NB4 (cell line): ENCODE data around the gene GREB1.

Experiments
- POLR2A ChIP-seq: IDR thresholded peaks from 2 replicates; pipeline ENCODE4 v1.6.1; 2011; ENCODE audit warnings: mild to moderate bottlenecking; ENCODE audit not compliant: insufficient read length; ENCODE audit errors: extremely low read depth
- TF ChIP-seq, protein P1 (sequence below): IDR thresholded peaks from one replicate; pipeline ENCODE4 v1.5.1; 2012; ENCODE audit warnings: low read depth, low read length

DNA sequence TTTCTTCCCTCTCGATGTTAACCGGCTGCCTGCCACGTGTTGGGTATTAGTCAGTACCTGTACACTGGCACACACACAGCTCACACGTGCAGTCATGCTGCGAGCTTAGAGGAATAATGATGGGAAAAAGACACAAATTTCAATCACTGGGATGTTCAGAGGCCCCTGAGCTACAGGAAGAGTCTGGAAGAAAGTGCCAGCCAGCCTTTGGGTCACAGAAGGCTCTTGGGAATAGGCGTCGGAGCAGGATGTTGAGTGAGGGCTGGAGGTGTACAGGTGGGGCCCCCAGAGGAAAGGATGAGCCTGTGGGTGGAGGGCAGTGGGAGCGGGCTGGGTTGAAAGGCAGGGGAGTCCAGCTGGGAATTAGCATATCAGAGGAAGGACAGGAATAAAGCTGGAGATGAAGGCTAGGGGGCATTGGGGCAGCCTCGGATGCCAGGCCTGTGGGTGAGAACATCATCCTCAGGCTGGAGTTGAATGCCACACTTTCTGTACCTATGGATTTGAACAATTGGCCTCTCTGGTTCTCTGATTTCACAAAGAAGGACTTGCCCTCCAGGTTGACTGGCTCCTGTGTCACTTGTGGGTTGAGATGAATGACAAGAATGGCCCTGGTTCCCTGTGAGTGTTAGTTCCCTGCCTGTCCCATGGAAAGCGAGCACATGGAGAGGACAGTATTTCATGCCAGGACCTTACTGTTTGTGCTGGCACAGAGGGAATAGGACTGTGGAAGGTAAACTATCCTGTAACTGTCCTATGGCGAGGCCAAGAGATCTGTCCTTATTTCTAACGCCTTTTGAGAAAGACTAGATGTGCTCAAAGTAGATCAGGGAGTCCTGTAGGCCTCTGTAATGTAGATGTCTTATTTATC is 40.6 kb downstream of the GREB1 start:
- TF ChIP-seq, protein P1, sequence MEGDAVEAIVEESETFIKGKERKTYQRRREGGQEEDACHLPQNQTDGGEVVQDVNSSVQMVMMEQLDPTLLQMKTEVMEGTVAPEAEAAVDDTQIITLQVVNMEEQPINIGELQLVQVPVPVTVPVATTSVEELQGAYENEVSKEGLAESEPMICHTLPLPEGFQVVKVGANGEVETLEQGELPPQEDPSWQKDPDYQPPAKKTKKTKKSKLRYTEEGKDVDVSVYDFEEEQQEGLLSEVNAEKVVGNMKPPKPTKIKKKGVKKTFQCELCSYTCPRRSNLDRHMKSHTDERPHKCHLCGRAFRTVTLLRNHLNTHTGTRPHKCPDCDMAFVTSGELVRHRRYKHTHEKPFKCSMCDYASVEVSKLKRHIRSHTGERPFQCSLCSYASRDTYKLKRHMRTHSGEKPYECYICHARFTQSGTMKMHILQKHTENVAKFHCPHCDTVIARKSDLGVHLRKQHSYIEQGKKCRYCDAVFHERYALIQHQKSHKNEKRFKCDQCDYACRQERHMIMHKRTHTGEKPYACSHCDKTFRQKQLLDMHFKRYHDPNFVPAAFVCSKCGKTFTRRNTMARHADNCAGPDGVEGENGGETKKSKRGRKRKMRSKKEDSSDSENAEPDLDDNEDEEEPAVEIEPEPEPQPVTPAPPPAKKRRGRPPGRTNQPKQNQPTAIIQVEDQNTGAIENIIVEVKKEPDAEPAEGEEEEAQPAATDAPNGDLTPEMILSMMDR, result no peak
- no peak for TF ChIP-seq POLR2A
